ENCODE measurements around the gene TEX29.

DNA sequence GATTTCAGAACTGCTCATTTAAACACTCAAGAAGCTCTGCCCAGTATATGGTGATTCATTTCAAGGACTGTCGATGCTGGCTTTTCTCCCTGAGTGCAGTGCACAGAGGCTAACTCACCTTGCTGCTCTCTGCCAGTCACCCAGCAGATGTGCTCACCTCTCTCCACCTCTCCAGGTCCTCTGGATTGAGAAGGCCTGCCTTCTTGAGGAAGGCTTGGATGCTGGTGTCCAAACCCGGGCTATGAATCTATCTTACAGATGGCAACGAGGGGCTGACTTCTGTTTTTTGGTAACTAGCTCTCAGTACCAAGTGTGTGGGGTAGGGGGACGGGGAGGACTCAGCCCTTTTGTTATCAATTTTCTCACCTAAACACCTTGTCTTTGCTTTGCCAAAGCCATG is 47.6 kb downstream of the TEX29 start:
- no peak for TF ChIP-seq CTCF (conservative IDR thresholded peaks at IDR 0.05; ENCODE audit: low read depth, low read length)
- no peak for TF ChIP-seq EZH2 (IDR thresholded peaks at IDR 0.05; ENCODE audit: borderline replicate concordance, low read depth, low read length, poor library complexity, severe bottlenecking)
